DND-41 (cell line): Measurements from ENCODE around the gene ZNF629.

Experiments
- ATAC-seq: fragments of 200-7000 bp; cut with Tn5 transposase; 3 replicates; pipeline ENCODE4 v1.9.1; 2021; ENCODE audit warnings: low read depth; ENCODE audit not compliant: insufficient read depth
- DNase-seq: peaks from one replicate; pipeline ENCODE4 v3.0.0-alpha.2; 2020
- H2AFZ ChIP-seq: 2 replicates; pipeline ENCODE4 v1.6.0; 2012; ENCODE audit warnings: low read depth, low read length
- H3K27ac ChIP-seq: 2 replicates; pipeline ENCODE4 v1.5.1; 2012; ENCODE audit warnings: low read length, inconsistent platforms
- H3K27me3 ChIP-seq: fragments of 200-600 bp; sonication (generic); 2 replicates; pipeline ENCODE4 v1.6.0; 2012; ENCODE audit warnings: low read length, mild to moderate bottlenecking, inconsistent platforms; ENCODE audit not compliant: insufficient read depth, poor library complexity
- H3K36me3 ChIP-seq: 2 replicates; pipeline ENCODE4 v1.5.1; 2012; ENCODE audit warnings: low read length, inconsistent platforms; ENCODE audit not compliant: insufficient read depth
- H3K4me1 ChIP-seq: 2 replicates; pipeline ENCODE4 v1.5.1; 2012; ENCODE audit warnings: mild to moderate bottlenecking, low read length; ENCODE audit not compliant: insufficient read depth
- H3K4me2 ChIP-seq: 2 replicates; pipeline ENCODE4 v1.6.0; 2012; ENCODE audit warnings: mild to moderate bottlenecking, moderate library complexity, low read length, inconsistent platforms; ENCODE audit not compliant: insufficient read depth
- H3K4me3 ChIP-seq, 2 experiments: fragments of 200-600 bp in 1 of 2; shearing (Covaris generic) in 1 of 2; 2 replicates each; pipeline ENCODE4 v1.5.1; 2012 to 2016; ENCODE audit warnings: inconsistent platforms in 2 of 2, low read length in 2 of 2, mild to moderate bottlenecking in 2 of 2, low read depth in 1 of 2, moderate library complexity in 1 of 2
- H3K79me2 ChIP-seq: 2 replicates; pipeline ENCODE4 v1.6.0; 2012; ENCODE audit warnings: low read length, inconsistent platforms; ENCODE audit not compliant: insufficient read depth
- H3K9ac ChIP-seq: 2 replicates; pipeline ENCODE4 v1.6.0; 2012; ENCODE audit warnings: low read depth, mild to moderate bottlenecking, inconsistent platforms, low read length, moderate library complexity
- H3K9me3 ChIP-seq: 2 replicates; pipeline ENCODE4 v1.5.1; 2012; ENCODE audit warnings: low read length, moderate library complexity, mild to moderate bottlenecking, inconsistent platforms; ENCODE audit not compliant: insufficient read depth, severe bottlenecking
- H4K20me1 ChIP-seq: 2 replicates; pipeline ENCODE4 v1.6.0; 2012; ENCODE audit warnings: low read length; ENCODE audit not compliant: insufficient read depth
- EZH2 ChIP-seq: IDR thresholded peaks from 3 replicates; pipeline ENCODE4 v1.6.1; 2012; ENCODE audit warnings: borderline replicate concordance, low read depth, mild to moderate bottlenecking, moderate library complexity, low read length, inconsistent platforms; ENCODE audit not compliant: severe bottlenecking
- TF ChIP-seq, protein P1 (sequence below): IDR thresholded peaks from 2 replicates; pipeline ENCODE4 v1.5.1; 2012; ENCODE audit warnings: borderline replicate concordance, low read length, moderate library complexity, mild to moderate bottlenecking; ENCODE audit not compliant: poor library complexity, severe bottlenecking; ENCODE audit errors: extremely low read depth

The ZNF629 gene

DNA sequence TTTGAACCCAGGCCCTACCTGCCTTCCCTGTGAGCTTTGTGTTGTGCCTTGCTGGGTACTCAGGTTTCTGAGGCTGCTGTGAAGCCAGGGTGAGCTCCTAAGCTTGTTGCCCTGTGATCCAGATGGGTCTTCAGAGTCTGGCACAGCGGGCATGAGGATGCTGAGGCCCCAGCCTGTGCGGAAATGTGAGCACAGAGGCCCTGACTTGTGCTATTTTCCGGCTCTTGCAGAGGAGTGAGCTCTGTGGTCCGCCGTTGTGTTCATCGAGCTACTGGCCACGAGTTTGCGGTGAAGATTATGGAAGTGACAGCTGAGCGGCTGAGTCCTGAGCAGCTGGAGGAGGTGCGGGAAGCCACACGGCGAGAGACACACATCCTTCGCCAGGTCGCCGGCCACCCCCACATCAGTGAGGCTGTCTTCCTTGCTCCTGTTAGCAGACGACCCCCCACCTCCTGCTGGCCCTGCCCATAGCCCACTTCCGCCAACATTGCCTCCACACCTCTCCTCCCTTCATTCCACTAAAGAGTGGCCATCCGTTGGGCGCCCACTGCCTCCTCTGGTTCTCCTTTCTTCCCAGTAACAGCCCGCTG lies 36.0 kb downstream of the ZNF629 start:
- no peak overlapping the region for H3K4me3 ChIP-seq
- H2AFZ ChIP-seq: no peak overlapping the region
- H3K9me3 ChIP-seq: no peaks in the 10 kb centered on the region
- no peak overlapping the region for H3K27ac ChIP-seq
- H3K27me3 ChIP-seq: no peaks in the 10 kb centered on the region
- H3K4me1 ChIP-seq: peaks cover 25% of the 10 kb centered on the region
- TF ChIP-seq, protein P1, sequence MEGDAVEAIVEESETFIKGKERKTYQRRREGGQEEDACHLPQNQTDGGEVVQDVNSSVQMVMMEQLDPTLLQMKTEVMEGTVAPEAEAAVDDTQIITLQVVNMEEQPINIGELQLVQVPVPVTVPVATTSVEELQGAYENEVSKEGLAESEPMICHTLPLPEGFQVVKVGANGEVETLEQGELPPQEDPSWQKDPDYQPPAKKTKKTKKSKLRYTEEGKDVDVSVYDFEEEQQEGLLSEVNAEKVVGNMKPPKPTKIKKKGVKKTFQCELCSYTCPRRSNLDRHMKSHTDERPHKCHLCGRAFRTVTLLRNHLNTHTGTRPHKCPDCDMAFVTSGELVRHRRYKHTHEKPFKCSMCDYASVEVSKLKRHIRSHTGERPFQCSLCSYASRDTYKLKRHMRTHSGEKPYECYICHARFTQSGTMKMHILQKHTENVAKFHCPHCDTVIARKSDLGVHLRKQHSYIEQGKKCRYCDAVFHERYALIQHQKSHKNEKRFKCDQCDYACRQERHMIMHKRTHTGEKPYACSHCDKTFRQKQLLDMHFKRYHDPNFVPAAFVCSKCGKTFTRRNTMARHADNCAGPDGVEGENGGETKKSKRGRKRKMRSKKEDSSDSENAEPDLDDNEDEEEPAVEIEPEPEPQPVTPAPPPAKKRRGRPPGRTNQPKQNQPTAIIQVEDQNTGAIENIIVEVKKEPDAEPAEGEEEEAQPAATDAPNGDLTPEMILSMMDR: no peak
- TF ChIP-seq EZH2: no peak
- H3K36me3 ChIP-seq: peaks cover 43% of the 10 kb centered on the region
- DNase-seq (no peak), ATAC-seq (no peak)
- peaks cover 27% of the 10 kb centered on the region for H3K79me2 ChIP-seq
- peaks cover 7% of the 10 kb centered on the region; the same call in 1 of the 2 replicates for H4K20me1 ChIP-seq
- H3K4me2 ChIP-seq: no peak overlapping the region
- H3K9ac ChIP-seq: no peak overlapping the region

DNA sequence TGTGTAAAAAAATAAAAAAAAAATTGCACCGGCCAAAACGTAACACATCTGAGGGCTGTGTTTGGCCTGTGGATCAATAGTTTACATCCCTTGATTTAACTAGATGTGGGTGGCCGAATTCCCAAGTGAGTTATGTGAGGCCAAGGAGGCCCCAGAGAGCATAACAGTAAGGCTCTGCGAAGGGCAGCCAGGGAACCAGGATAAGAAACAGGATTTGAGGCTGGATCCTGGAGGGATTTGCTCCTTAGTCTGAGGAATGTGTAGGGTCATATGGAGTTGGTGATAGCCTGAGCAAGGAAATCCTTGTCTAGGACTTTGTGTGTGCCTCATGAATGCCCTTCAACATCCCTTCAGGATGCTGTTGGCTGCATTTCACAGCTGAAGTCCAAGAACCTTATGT lies 36.8 kb downstream of the ZNF629 start:
- no peaks in the 10 kb centered on the region for H3K27me3 ChIP-seq
- H3K9ac ChIP-seq: no peak overlapping the region
- H2AFZ ChIP-seq: no peak overlapping the region
- no peaks in the 10 kb centered on the region for H3K9me3 ChIP-seq
- peaks cover 27% of the 10 kb centered on the region for H3K79me2 ChIP-seq
- peaks cover 43% of the 10 kb centered on the region for H3K36me3 ChIP-seq
- peaks cover 7% of the 10 kb centered on the region; the same call in 1 of the 2 replicates for H4K20me1 ChIP-seq
- H3K4me1 ChIP-seq: peaks cover 25% of the 10 kb centered on the region
- H3K4me2 ChIP-seq: 0 out of 2 replicates have a peak overlapping the region, but pooled peaks have one; percentile 67
- TF ChIP-seq, protein P1: no peak
- TF ChIP-seq EZH2: no peak
- H3K27ac ChIP-seq: no peak overlapping the region
- ATAC-seq (no peak), DNase-seq (no peak)
- peak overlapping the region in 1 of 2 experiments; percentile 96; a peak in 1 of 4 replicates for H3K4me3 ChIP-seq

- peak overlapping the region; percentile 58 for H3K9ac ChIP-seq
- peak overlapping the region; percentile 71 for H2AFZ ChIP-seq
- ATAC-seq (no peak), DNase-seq (no peak)
- H3K79me2 ChIP-seq: peaks cover 27% of the 10 kb centered on the region
- H3K36me3 ChIP-seq: peaks cover 41% of the 10 kb centered on the region
- TF ChIP-seq EZH2: no peak
- TF ChIP-seq, protein P1: no peak
- peak overlapping the region; percentile 72; the same call in 1 of the 2 replicates for H3K27ac ChIP-seq
- peak overlapping the region; percentile 67 for H3K4me2 ChIP-seq
- peak overlapping the region; percentile 86 to 96; a peak in 3 of 4 replicates for H3K4me3 ChIP-seq
- H3K9me3 ChIP-seq: no peaks in the 10 kb centered on the region
- H3K4me1 ChIP-seq: peaks cover 25% of the 10 kb centered on the region
- peaks cover 7% of the 10 kb centered on the region; the same call in 1 of the 2 replicates for H4K20me1 ChIP-seq
- H3K27me3 ChIP-seq: no peaks in the 10 kb centered on the region
Measured at GRCh38 chr16:30748634-30749445, 38.2 kb downstream of the ZNF629 start.
